Loucy (cell line): Measurements from ENCODE around the gene G6PD.
A peak's percentile ranks its signal among the peaks of the same experiment; 100 is the strongest.
"Not testable (repeated sequence)": the region's sequence is repeated elsewhere in the genome, so short reads cannot be mapped to it uniquely, and the experiment has no call there.

Source experiments
- H2AFZ ChIP-seq: fragments of 200-600 bp; sonication (generic); 2 replicates; pipeline ENCODE4 v1.6.0; 2016; ENCODE audit warnings: antibody characterized with exemption, mild to moderate bottlenecking, low read length, moderate library complexity
- H3F3A ChIP-seq: fragments of 200-600 bp; 2 replicates; pipeline ENCODE4 v1.6.0; 2016; ENCODE audit warnings: antibody characterized with exemption, low read depth, mild to moderate bottlenecking
- H3K27me3 ChIP-seq: fragments of 200-600 bp; sonication (generic); 2 replicates; pipeline ENCODE4 v1.6.1; 2014; ENCODE audit warnings: low read length, mild to moderate bottlenecking; ENCODE audit not compliant: insufficient read depth, poor library complexity, severe bottlenecking
- H3K36me3 ChIP-seq: fragments of 200-600 bp; sonication (generic); 2 replicates; pipeline ENCODE4 v1.6.1; 2016; ENCODE audit warnings: low read length; ENCODE audit not compliant: insufficient read depth
- H3K4me1 ChIP-seq: fragments of 200-600 bp; sonication (generic); 2 replicates; pipeline ENCODE4 v1.5.1; 2014; ENCODE audit warnings: low read length, mild to moderate bottlenecking; ENCODE audit not compliant: insufficient read depth, poor library complexity, severe bottlenecking
- H3K4me2 ChIP-seq: fragments of 200-600 bp; sonication (generic); 2 replicates; pipeline ENCODE4 v1.6.0; 2014; ENCODE audit warnings: antibody characterized with exemption, low read length, low read depth, mild to moderate bottlenecking; ENCODE audit not compliant: poor library complexity, severe bottlenecking
- H3K4me3 ChIP-seq: fragments of 200-600 bp; sonication (generic); 2 replicates; pipeline ENCODE4 v1.5.1; 2014; ENCODE audit warnings: low read length, mild to moderate bottlenecking, mixed read lengths; ENCODE audit not compliant: poor library complexity, severe bottlenecking
- H3K79me2 ChIP-seq: fragments of 200-600 bp; sonication (generic); 2 replicates; pipeline ENCODE4 v1.6.1; 2014; ENCODE audit warnings: low read length; ENCODE audit not compliant: insufficient read depth
- H3K9ac ChIP-seq: fragments of 200-600 bp; sonication (generic); 2 replicates; pipeline ENCODE4 v1.6.0; 2014; ENCODE audit warnings: mild to moderate bottlenecking, low read depth, low read length, moderate library complexity; ENCODE audit not compliant: poor library complexity, severe bottlenecking
- H3K9me2 ChIP-seq: fragments of 200-600 bp; sonication (generic); replicated peaks from 2 replicates; pipeline ENCODE4 v1.6.1; 2016; ENCODE audit warnings: low read depth, low read length, mixed read lengths
- H3K9me3 ChIP-seq: fragments of 200-600 bp; sonication (generic); 2 replicates; pipeline ENCODE4 v1.6.1; 2014; ENCODE audit warnings: mild to moderate bottlenecking, antibody characterized with exemption, low read length, low read depth; ENCODE audit not compliant: insufficient read depth
- H4K20me1 ChIP-seq: fragments of 200-600 bp; sonication (generic); 2 replicates; pipeline ENCODE4 v1.6.0; 2014; ENCODE audit warnings: antibody characterized with exemption, low read length, mild to moderate bottlenecking; ENCODE audit not compliant: insufficient read depth, poor library complexity, severe bottlenecking
- CTCF ChIP-seq: fragments of 200-600 bp; sonication (generic); conservative IDR thresholded peaks from 2 replicates; pipeline ENCODE4 v1.5.1; 2014; ENCODE audit warnings: mild to moderate bottlenecking, antibody characterized with exemption, low read length
- EZH2phosphoT487 ChIP-seq: fragments of 200-600 bp; IDR thresholded peaks from 2 replicates; pipeline ENCODE4 v1.6.1; 2018; ENCODE audit warnings: antibody characterized with exemption, mild to moderate bottlenecking, moderate library complexity, borderline replicate concordance

G6PD gene

DNA sequence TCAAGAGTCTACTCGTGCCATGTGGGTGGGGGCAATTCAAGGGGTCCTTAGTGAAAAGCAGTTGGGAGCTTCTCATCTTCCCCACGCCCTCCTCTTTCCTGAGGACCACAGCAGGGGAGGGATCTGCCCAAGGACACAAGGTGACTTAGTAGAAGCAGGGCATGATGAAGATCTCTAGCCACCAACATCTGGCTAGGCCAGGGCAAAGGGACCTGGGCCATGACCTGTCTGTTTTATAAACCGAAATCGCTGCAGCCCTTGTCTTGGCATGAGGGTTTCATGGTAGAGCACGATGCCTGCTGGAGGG lies 5.1 kb downstream of the G6PD start:
- Histone ChIP-seq H3K27me3 (no peaks in the 10 kb centered on the region), H3K9ac (peak overlapping the region; percentile 46), H3K4me3 (peak overlapping the region; percentile 65), H4K20me1 (no peaks in the 10 kb centered on the region), H3K4me2 (peak overlapping the region; percentile 87), H2AFZ (no peak overlapping the region), H3K4me1 (peaks cover 40% of the 10 kb centered on the region), H3F3A (no peaks in the 10 kb centered on the region), H3K9me2 (no peaks in the 10 kb centered on the region), H3K9me3 (no peaks in the 10 kb centered on the region), H3K79me2 (peaks cover 17% of the 10 kb centered on the region), H3K36me3 (no peaks in the 10 kb centered on the region)
- TF ChIP-seq EZH2phosphoT487: no peak
- TF ChIP-seq CTCF: no peak

DNA sequence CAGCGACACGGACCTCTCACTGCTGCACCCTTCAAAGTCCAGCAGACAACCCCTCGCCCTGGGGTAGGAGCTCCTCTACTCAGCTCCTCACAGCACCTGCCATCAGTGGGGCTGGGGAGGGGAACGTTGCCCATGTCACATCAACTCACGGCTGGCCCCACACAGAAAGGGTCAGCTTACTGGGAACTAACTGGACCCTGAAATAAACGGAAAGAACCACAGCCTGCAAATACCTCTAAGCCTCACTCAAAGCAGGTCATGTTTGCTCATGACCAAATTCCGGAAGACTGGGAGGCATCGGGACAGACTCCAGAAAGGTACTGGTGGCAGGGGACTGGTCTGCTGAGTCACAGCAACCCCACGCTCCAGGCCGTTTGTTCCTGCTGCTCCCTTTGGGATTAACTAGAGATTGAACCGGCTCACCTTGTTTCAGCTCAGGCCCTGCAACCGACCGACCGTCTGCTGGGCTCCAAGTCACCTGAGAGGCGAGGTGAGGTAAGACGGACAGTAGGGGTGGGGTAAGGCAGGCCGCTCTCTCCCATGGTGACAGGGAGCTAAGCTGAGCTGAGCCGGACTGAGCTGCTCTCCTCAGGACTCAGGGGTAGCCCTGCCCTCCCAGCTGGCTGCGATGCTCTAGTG lies 5.6 kb downstream of the G6PD start:
- TF ChIP-seq CTCF (no peak), EZH2phosphoT487 (no peak)
- Histone ChIP-seq H3K9me2 (no peaks in the 10 kb centered on the region), H3K4me3 (no peak overlapping the region), H4K20me1 (no peaks in the 10 kb centered on the region), H3K4me2 (peak overlapping the region; percentile 87), H3K4me1 (peaks cover 36% of the 10 kb centered on the region), H3K9me3 (no peaks in the 10 kb centered on the region), H3K9ac (peak overlapping the region; percentile 46), H2AFZ (no peak overlapping the region), H3F3A (no peaks in the 10 kb centered on the region), H3K27me3 (no peaks in the 10 kb centered on the region), H3K79me2 (peaks cover 13% of the 10 kb centered on the region), H3K36me3 (no peaks in the 10 kb centered on the region)

- H3K4me1 ChIP-seq: peaks cover 33% of the 10 kb centered on the region
- H3F3A ChIP-seq, H3K36me3 ChIP-seq, H3K9me3 ChIP-seq, H4K20me1 ChIP-seq, H3K4me2 ChIP-seq, H3K9ac ChIP-seq, H3K27me3 ChIP-seq, H2AFZ ChIP-seq, H3K79me2 ChIP-seq, H3K9me2 ChIP-seq, H3K4me3 ChIP-seq: not testable (repeated sequence)
These were observed 6.3 kb downstream of the G6PD start for GRCh38 chrX:154540365-154540764.

DNA sequence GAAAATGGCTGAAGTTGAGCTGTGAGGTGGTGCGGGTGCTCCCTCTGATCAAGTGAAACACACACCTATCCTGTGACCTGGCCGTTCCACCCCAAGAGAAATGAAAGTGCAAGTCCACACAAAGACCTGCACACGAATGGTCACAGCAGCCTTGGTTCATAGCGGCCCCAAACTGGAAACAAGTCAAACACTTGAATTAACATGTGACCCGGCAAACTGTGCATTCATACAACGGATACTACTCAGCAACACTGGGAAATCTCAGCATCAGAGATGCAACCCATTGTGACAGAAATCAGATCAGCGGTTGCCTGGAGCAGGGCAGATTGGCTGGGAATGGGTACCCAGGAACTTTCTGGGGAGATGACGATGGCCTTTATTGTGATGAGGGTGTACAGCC lies 7.6 kb downstream of the G6PD start:
- no peaks in the 10 kb centered on the region for H3K9me3 ChIP-seq
- no peak overlapping the region for H3K4me2 ChIP-seq
- no peaks in the 10 kb centered on the region for H3K27me3 ChIP-seq
- no peaks in the 10 kb centered on the region for H3K9me2 ChIP-seq
- peaks cover 22% of the 10 kb centered on the region for H3K4me1 ChIP-seq
- no peaks in the 10 kb centered on the region; the same call in 1 of the 2 replicates for H3K79me2 ChIP-seq
- no peaks in the 10 kb centered on the region for H4K20me1 ChIP-seq
- peaks cover 13% of the 10 kb centered on the region; the same call in 1 of the 2 replicates for H3K36me3 ChIP-seq
- no peaks in the 10 kb centered on the region for H3F3A ChIP-seq
- no peak overlapping the region for H3K9ac ChIP-seq
- no peak for TF ChIP-seq CTCF
- no peak for TF ChIP-seq EZH2phosphoT487
- no peak overlapping the region for H3K4me3 ChIP-seq
- H2AFZ ChIP-seq: no peak overlapping the region
